Measurements from ENCODE around the gene FOXK1.

Gene FOXK1

DNA sequence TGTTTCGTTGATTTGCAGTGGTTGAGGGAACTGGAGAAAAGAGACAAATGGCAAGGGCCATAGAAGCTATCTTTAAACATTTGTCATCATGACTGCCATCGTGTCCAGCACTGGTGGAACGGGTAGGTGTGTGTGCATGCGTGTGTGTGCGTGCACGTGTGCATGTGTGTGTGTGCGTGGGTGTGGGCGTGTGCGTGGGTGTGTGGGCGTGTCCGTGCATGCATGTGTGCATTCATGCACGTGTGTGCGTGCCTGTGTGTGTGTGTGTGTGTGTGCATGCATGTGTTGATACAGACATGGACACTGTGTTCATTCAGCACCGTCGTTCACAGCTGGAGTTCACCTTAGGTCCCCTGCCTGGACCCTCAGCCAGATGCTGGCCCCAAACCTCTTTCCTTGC, 55.2 kb downstream of the FOXK1 start:
- Histone ChIP-seq H3K27me3 (ENCODE audit: insufficient read depth, low read depth) (no peaks in the 10 kb centered on the region), H3K36me3 (ENCODE audit: insufficient read depth) (no peaks in the 10 kb centered on the region; the same call in 1 of the 2 replicates), H4K20me1 (ENCODE audit: insufficient read depth) (no peaks in the 10 kb centered on the region; the same call in 1 of the 2 replicates), H3K4me3 (IDR thresholded peaks at IDR 0.05; ENCODE audit: insufficient read depth, low read depth, low read length) (no peak overlapping the region), H2AFZ (ENCODE audit: low read depth) (no peak overlapping the region), H3K27ac (peak overlapping the region; percentile 84; the same call in 1 of the 2 replicates), H3K4me1 (ENCODE audit: low read depth, poor library complexity, severe bottlenecking) (peaks cover 29% of the 10 kb centered on the region), H3K9ac (no peak overlapping the region), H3K4me2 (no peak overlapping the region), H3K79me2 (ENCODE audit: insufficient read depth, low read depth) (peaks cover 91% of the 10 kb centered on the region)
- no peak for TF ChIP-seq CTCF (conservative IDR thresholded peaks at IDR 0.05; ENCODE audit: low read depth, low read length)

DNA sequence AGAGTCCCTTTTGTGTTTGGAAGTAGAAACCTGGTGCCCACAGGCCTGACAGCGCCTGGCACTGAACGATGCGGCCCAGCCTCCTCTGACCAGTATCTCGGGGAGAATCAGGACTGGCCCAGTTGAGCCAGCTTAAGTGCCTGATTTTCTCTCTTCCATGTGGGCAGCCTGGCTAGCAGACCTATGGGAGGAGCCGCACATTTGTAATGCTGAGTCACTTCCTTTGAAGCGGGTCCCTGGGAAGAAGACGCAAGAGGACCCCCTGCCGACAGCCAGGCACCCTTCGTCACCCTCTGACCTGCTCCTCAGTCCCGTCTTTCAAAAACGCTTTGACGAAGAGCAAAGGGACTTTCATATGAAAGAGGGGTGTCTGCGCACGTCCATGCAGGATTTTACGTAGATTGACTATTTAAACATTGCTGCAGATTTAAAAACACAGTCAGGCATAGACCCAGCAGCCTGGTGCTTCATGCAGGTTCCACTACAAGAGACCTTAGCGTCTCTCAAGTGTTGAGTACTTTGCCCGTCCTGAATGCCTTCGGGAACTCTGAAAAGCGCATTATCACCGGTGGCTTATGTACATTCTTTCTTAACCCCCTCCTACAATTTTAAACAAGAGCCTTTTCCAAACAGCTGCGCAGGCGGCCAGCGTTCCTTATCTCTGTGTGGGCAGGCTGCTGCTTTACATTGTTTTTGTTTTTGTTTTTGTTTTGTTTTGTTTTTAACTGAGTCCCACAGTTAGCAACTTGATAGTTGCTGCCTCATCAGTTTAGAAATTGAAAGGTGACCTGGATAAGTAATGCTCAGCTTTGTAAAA, 56.8 kb downstream of the FOXK1 start:
- H3K79me2 ChIP-seq (ENCODE audit: insufficient read depth, low read depth): peaks cover 91% of the 10 kb centered on the region
- H3K36me3 ChIP-seq (ENCODE audit: insufficient read depth): no peaks in the 10 kb centered on the region; the same call in 1 of the 2 replicates
- no peaks in the 10 kb centered on the region for H3K27me3 ChIP-seq (ENCODE audit: insufficient read depth, low read depth)
- H3K27ac ChIP-seq: peak overlapping the region; percentile 84
- H4K20me1 ChIP-seq (ENCODE audit: insufficient read depth): no peaks in the 10 kb centered on the region; the same call in 1 of the 2 replicates
- H3K4me1 ChIP-seq (ENCODE audit: low read depth, poor library complexity, severe bottlenecking): peaks cover 45% of the 10 kb centered on the region
- peak overlapping the region; percentile 86 for H3K4me2 ChIP-seq
- TF ChIP-seq CTCF (conservative IDR thresholded peaks at IDR 0.05; ENCODE audit: low read depth, low read length): no peak
- no peak overlapping the region; the same call in 1 of the 2 replicates for H2AFZ ChIP-seq (ENCODE audit: low read depth)
- no peak overlapping the region for H3K4me3 ChIP-seq (IDR thresholded peaks at IDR 0.05; ENCODE audit: insufficient read depth, low read depth, low read length)
- H3K9ac ChIP-seq: peak overlapping the region; percentile 69

GRCh38 chr7:4739528-4739992, 57.5 kb downstream of the FOXK1 start:
- peak overlapping the region; percentile 86 for H3K4me2 ChIP-seq
- peaks cover 86% of the 10 kb centered on the region for H3K79me2 ChIP-seq (ENCODE audit: insufficient read depth, low read depth)
- peak overlapping the region; percentile 69; the same call in 1 of the 2 replicates for H3K9ac ChIP-seq
- no peaks in the 10 kb centered on the region; the same call in 1 of the 2 replicates for H3K36me3 ChIP-seq (ENCODE audit: insufficient read depth)
- TF ChIP-seq CTCF (conservative IDR thresholded peaks at IDR 0.05; ENCODE audit: low read depth, low read length): peak; percentile 46
- no peaks in the 10 kb centered on the region for H3K27me3 ChIP-seq (ENCODE audit: insufficient read depth, low read depth)
- no peak overlapping the region for H3K4me3 ChIP-seq (IDR thresholded peaks at IDR 0.05; ENCODE audit: insufficient read depth, low read depth, low read length)
- peaks cover 52% of the 10 kb centered on the region for H3K4me1 ChIP-seq (ENCODE audit: low read depth, poor library complexity, severe bottlenecking)
- H4K20me1 ChIP-seq (ENCODE audit: insufficient read depth): no peaks in the 10 kb centered on the region; the same call in 1 of the 2 replicates
- H2AFZ ChIP-seq (ENCODE audit: low read depth): no peak overlapping the region; the same call in 1 of the 2 replicates
- H3K27ac ChIP-seq: peak overlapping the region; percentile 84

DNA sequence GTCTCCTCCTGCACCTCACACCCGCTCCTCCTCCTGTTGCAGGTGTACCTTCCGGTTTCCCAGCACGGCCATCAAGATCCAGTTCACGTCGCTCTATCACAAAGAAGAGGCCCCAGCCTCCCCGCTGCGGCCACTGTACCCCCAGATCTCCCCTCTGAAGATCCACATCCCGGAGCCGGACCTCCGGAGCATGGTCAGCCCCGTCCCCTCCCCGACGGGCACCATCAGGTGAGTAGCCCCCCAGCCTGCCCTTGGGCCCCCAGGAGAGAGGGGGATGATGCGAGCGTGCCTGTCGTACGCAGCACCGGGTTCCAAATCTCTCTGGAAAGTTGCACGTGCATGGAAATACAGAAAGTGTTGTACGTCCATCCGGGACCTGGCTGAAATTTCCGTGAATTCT, 58.7 kb downstream of the FOXK1 start:
- Histone ChIP-seq H3K27me3 (ENCODE audit: insufficient read depth, low read depth) (no peaks in the 10 kb centered on the region), H2AFZ (ENCODE audit: low read depth) (no peak overlapping the region), H3K4me3 (IDR thresholded peaks at IDR 0.05; ENCODE audit: insufficient read depth, low read depth, low read length) (no peak overlapping the region), H3K9ac (no peak overlapping the region), H3K4me1 (ENCODE audit: low read depth, poor library complexity, severe bottlenecking) (peaks cover 59% of the 10 kb centered on the region), H3K27ac (no peak overlapping the region), H3K79me2 (ENCODE audit: insufficient read depth, low read depth) (peaks cover 77% of the 10 kb centered on the region), H4K20me1 (ENCODE audit: insufficient read depth) (no peaks in the 10 kb centered on the region; the same call in 1 of the 2 replicates), H3K4me2 (no peak overlapping the region), H3K36me3 (ENCODE audit: insufficient read depth) (no peaks in the 10 kb centered on the region; the same call in 1 of the 2 replicates)
- TF ChIP-seq CTCF (conservative IDR thresholded peaks at IDR 0.05; ENCODE audit: low read depth, low read length): no peak
